ENCODE data around the gene PCNX2. TPM values are rescaled to one million over a fixed set of nuclear protein-coding genes. Genes with fewer than 3 reads are reported as not detected.

Gene PCNX2
- total RNA-seq, 4 donors from 2014 or later = 5.0 to 12.5 (median 9.6) TPM

DNA sequence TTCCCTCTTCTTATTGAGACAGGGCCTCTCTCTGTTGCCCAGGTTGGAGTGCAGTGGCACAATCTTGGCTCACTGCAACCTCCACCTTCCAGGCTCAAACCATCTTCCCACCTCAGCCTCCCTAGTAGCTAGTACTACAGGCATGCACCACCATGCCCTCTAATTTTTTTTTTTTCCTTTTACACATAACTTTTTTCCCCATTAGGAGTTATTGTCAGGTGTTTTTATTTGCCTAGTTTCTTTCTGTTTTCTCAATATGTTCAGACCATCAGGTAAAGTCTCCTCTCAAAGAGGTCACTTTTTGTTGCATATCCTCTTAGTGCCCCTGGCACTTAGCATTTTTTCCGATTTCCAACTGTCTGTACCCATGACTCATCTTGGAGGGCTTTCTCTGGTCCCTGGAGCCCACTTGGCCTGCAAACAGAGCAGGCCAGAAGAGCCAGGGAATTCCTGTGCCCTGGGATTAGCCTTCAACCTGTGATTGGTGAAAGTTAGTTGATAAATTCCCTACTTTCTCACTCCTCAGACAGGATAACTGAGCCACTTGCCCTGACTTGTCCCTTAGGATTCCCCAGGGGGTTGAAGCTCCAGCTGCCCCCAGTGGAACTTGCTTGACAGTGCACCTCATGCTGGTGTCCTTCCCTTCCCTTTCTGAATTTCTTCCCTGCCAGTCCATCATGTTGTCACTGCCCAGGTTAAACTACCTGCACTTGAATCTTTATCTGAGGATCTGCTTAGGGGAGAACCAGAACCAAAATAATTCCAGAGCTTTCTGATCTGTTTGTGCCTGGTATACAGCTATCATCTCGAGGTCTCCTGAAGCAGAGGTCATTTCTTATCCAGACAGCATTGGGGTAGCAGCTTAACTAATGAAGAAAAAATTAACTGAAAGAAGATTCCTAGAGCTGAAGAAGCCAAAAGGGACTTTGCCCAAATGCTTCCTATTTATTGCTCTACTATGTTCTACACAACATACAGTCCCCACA, 342.7 kb downstream of the PCNX2 start:
- TF ChIP-seq, protein P1, sequence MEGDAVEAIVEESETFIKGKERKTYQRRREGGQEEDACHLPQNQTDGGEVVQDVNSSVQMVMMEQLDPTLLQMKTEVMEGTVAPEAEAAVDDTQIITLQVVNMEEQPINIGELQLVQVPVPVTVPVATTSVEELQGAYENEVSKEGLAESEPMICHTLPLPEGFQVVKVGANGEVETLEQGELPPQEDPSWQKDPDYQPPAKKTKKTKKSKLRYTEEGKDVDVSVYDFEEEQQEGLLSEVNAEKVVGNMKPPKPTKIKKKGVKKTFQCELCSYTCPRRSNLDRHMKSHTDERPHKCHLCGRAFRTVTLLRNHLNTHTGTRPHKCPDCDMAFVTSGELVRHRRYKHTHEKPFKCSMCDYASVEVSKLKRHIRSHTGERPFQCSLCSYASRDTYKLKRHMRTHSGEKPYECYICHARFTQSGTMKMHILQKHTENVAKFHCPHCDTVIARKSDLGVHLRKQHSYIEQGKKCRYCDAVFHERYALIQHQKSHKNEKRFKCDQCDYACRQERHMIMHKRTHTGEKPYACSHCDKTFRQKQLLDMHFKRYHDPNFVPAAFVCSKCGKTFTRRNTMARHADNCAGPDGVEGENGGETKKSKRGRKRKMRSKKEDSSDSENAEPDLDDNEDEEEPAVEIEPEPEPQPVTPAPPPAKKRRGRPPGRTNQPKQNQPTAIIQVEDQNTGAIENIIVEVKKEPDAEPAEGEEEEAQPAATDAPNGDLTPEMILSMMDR (IDR thresholded peaks at IDR 0.05) = no peak
- TF ChIP-seq POLR2A (IDR thresholded peaks at IDR 0.05) = no peak
- H3K4me3 ChIP-seq (ENCODE audit: low read depth, poor library complexity, severe bottlenecking) = no peak overlapping the region
- peak in 1 of 2 donors; percentile 34 for DNase-seq (ENCODE audit: low spot score in 2 of 2)
- intact Hi-C loops (cut with DNase I; ENCODE audit: low total_unique reads) = loop anchor here (10.0 kb wide), 1 partner anchor 308 kb away; no protein-coding TSS in a partner anchor
- 62 to 66% methylated on average over 2 of the region's 2 CpGs for WGBS, 2 donors

GRCh38 chr1:232951605-232952004, 343.9 kb downstream of the PCNX2 start:
- 63 to 84% methylated on average over 1 of the region's 1 CpG for WGBS, 2 donors
- intact Hi-C loops (cut with DNase I; ENCODE audit: low total_unique reads) = loop anchor here (10.0 kb wide), 1 partner anchor 307 kb away; no protein-coding TSS in a partner anchor
- no peak overlapping the region for H3K4me3 ChIP-seq (ENCODE audit: low read depth, poor library complexity, severe bottlenecking)

DNA sequence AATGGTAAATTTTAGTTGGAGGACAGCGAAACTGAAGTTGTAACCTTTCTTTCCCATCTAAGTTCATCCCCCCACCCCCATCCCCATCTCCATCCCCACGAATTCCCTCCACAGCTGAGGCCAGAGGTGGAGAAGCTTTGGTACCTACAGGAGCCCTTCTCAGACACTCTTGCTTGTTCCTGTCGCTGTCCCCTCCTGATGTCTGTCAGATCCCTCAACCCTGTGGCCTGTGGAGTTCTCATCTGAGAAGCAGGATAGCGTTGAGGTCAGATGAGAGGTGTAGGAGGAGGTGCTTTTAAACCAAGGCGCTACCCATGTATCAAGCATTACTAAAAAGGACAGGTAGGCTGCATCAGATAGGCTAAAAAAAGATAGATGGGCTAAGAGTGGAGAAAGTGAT, 344.3 kb downstream of the PCNX2 start:
- no peak for DNase-seq (ENCODE audit: low spot score in 2 of 2)
- 24 to 34% methylated on average over 5 of the region's 5 CpGs for WGBS, 2 donors
- intact Hi-C loops (cut with DNase I; ENCODE audit: low total_unique reads) = loop anchor here (10.0 kb wide), 1 partner anchor 306 kb away; no protein-coding TSS in a partner anchor

More at GRCh38 chr1:232951605-232952004, 343.9 kb downstream of the PCNX2 start:
- DNase-seq (ENCODE audit: low spot score in 2 of 2) = no peak
- TF ChIP-seq, protein P1 (IDR thresholded peaks at IDR 0.05) = no peak
- TF ChIP-seq POLR2A (IDR thresholded peaks at IDR 0.05) = no peak

DNA sequence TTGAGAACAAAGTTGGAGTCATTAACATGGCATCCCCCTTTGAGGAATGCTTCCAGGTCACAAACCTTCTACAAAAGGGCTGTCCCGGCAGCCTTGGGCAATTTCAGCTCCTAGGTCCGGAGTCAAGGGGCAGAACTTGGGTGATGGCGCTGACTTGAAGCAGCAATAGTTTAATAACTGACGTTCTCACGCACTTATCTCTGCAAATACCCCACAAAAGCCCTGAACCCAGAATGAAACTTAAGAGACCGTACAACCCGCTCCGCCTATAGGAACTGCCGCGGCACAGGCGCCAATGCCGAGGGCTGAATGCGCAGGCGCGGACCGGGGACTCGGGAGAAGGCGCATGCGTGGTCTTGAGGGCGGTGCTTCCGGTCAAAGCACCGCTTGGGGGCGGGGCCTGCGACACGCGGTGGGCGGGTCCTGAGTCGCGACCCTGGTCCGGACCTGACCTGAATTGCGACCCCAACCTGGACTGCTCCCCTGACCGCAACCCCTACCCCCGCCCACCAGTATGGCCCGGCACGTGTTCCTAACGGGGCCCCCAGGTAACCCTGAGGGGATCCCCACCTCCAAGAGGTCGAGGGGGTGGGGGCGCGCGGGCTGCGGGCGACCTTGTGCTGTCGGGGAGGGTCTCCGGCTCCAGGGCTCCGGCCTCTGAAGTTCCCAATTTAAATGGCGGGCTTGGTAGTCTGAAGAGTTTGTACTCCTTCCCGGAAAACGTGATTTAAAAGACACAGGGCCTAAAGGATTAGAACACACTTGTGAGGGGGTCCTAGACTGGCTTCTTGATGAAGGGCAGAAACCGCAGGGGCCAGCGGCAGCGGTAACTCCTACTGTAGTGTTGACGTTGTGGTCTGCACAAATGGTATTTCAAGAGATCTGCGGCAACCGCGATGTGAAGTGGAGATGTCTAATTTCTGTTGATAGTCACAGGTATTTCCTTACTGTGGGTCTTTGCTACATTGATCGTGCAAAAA, 345.0 kb downstream of the PCNX2 start, which contains the start of gene NTPCR:
Gene NTPCR (plus strand): TSS at position 415 of the 980 bp plus-strand sequence. CDS start 100 bp downstream, at position 515.
- 1 to 2% methylated on average over 49 to 55 of the region's 56 CpGs for WGBS, 2 donors
- intact Hi-C loops (cut with DNase I; ENCODE audit: low total_unique reads) = loop anchor here (10.0 kb wide), 1 partner anchor 306 kb away; no protein-coding TSS in a partner anchor
- H3K4me3 ChIP-seq (ENCODE audit: low read depth, poor library complexity, severe bottlenecking) = peak within 1 kb of the TSS; percentile 91
- peak; percentile 89 to 98 for DNase-seq (ENCODE audit: low spot score in 2 of 2)
- TF ChIP-seq, protein P1 (IDR thresholded peaks at IDR 0.05) = no peak
- no peak for TF ChIP-seq POLR2A (IDR thresholded peaks at IDR 0.05)

More for the DNA sequence above, 344.3 kb downstream of the PCNX2 start:
- H3K4me3 ChIP-seq (ENCODE audit: low read depth, poor library complexity, severe bottlenecking) = no peak overlapping the region
- TF ChIP-seq, protein P1 (IDR thresholded peaks at IDR 0.05) = no peak
- TF ChIP-seq POLR2A (IDR thresholded peaks at IDR 0.05) = no peak

GRCh38 chr1:232949636-232950196, 345.8 kb downstream of the PCNX2 start:
- intact Hi-C loops (cut with DNase I; ENCODE audit: low total_unique reads) = loop anchor here (10.0 kb wide), 1 partner anchor 305 kb away; no protein-coding TSS in a partner anchor
- DNase-seq (ENCODE audit: low spot score in 2 of 2) = no peak
- TF ChIP-seq POLR2A (IDR thresholded peaks at IDR 0.05) = no peak
- TF ChIP-seq, protein P1 (IDR thresholded peaks at IDR 0.05) = no peak
- H3K4me3 ChIP-seq (ENCODE audit: low read depth, poor library complexity, severe bottlenecking) = no peak overlapping the region
- 76 to 81% methylated on average over 5 of the region's 5 CpGs for WGBS, 2 donors

Measured in lower leg skin (tissue), 4 donors.